CMK (cell line): ENCODE data around the gene PIBF1.
"Not testable (repeated sequence)": the region's sequence is repeated elsewhere in the genome, so short reads cannot be mapped to it uniquely, and the experiment has no call there.

ENCODE experiments used
- DNase-seq: peaks from one replicate; pipeline ENCODE4 v3.0.0-alpha.2; 2010; ENCODE audit warnings: low read depth

Gene PIBF1

GRCh38 chr13:72911981-72912380, 130.0 kb downstream of the PIBF1 start:
- DNase-seq = no peak

- no peak for DNase-seq
These were observed 138.2 kb downstream of the PIBF1 start for GRCh38 chr13:72920097-72920496.

DNA sequence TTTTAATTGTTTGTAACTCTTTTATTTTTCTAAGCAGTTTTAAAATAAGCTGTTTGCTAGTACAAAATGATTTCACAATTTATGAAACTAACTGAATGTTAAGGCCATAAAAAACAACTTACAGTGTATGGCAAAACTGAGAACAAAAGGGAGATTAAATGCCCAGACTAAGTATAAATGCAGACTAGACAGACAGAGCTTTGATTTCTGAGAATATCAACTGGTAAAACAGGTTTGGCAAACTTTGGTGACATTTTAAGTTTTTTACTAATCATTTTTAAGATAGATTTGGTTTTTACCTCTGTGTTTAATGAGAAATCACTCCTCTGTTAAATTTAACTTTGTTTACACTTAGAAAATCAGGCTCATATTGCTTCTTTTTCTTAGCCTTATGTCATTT, 149.4 kb downstream of the PIBF1 start:
- DNase-seq = no peak

DNA sequence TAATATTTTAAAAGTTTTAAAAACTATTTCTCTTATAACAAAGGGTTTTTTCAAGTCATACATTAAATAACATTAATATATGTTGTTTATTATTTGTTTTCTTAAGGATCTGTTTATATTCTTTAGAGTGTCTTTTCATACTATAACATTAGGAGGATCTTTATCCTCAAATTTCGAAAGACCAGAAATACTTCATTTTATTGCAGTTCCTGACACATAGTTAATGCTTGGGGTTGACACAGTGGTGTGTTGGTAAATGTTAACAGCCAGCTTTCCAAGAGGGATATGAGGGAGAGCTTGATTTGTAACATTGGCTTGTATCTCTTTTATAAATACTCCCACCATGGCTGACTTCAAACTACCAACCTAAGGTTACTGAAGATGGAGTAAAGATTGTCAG, 150.3 kb downstream of the PIBF1 start:
- DNase-seq = no peak

GRCh38 chr13:72946267-72946666, 164.3 kb downstream of the PIBF1 start:
- DNase-seq = not testable (repeated sequence)

DNA sequence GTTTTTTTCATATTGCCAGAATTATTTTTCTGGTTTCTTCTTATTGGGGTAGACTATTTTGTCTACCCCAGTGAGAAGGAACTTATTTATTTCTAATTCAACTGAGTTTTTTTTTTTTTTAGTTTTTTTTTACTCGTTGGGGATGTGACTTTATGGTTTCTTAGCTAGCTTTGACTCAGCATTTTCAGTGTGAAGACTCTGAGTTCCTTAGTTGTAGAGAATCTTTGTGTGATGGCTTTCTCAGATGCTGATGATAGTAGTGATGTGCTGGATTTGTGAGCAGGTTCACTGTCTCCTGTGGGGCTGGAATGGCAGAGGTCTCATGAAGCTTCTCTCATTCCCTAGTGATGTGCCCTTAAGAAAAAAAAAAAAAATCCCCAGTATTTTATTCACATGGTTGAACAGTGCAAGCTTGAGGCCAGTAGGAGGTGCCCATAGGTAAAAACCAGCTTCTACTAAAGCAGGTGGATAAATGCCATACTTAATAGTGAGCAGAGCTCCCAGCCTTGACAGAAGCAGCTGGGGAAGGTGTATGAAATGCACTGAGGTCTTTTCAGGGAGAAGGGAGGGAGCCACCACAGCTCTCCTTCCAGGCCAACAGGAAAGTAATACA, 170.7 kb downstream of the PIBF1 start:
- DNase-seq = no peak

GRCh38 chr13:72953391-72953965, 171.5 kb downstream of the PIBF1 start:
- DNase-seq = no peak

- DNase-seq = no peak
These were observed 177.7 kb downstream of the PIBF1 start for GRCh38 chr13:72959643-72960042.

DNA sequence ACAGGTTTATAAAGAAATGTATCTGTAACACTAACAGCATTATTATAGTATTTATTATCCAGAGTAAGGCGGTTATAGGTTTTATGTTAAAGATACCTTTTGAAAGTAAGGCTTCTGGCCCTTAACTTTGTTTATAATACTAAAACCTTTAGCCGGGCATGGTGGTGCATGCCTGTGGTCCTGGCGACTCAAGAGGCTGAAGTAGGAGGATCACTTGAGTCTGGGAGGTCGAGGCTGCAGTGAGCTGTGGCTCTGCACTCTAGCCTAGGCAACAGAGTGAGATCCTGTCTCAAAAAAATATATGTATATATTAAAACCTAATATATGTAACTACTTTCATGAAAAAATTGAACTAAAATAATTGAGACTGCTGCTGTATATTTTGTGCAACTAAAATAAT, 178.2 kb downstream of the PIBF1 start:
- no peak for DNase-seq

GRCh38 chr13:72960541-72960940, 178.6 kb downstream of the PIBF1 start:
- no peak for DNase-seq

DNA sequence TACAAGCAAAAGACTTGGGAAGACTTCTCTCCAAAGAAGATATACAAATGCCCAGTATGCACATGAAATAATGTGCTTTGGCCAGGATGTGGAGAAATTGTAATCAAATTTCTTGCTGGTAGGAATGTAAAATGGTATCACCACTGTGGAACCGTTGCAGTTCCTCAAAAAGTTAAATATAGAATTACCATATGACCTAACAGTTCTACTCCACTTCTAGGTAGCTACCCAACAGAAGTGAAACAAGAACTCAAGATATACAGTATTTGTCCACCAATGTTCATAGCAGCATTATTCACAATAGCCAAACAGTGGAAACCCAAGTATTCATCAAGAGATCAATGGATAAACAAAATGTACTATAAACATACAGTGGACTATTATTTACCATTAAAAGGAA, 181.8 kb downstream of the PIBF1 start:
- no peak for DNase-seq

- DNase-seq = no peak
These were observed 188.5 kb downstream of the PIBF1 start for GRCh38 chr13:72970301-72970880.

GRCh38 chr13:72970956-72971355, 189.0 kb downstream of the PIBF1 start:
- DNase-seq = no peak

DNA sequence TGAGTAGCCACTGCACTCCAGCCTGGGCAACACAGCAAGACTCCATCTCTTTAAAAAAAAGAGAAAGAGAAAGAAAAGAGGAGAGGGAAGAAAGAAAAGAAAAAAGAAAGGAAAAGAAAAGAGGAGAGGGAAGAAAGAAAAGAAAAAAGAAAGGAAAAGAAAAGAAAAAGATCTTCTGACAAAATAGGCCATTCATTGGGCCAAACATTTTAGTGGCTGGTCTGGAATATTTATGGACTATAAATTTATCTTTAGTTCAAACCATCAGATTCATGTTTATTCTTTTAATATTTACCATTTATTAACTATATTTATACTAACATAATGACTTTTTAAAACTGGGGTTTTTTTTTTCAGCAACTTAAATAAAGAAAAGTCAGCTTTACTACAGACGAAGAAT, 191.3 kb downstream of the PIBF1 start:
- no peak for DNase-seq

GRCh38 chr13:72983085-72983768, 201.3 kb downstream of the PIBF1 start:
- no peak for DNase-seq

DNA sequence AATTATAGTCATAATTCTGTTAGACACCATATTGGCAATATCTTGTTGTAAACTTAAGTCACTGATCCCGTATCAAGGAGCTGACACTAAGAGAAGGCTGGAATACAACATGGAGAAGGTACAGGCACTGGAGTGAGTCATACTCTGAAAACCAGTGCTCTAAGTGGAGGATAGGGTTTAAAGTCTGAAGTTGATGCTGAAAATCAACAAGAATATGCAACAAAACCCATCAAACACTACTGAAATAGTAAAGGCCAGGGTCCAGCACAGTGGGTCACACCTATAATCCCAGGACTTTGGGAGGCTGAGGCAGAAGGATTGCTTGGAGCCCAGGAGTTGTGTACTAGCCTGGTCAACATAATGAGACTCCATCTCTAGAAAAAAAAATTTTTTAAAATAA, 203.7 kb downstream of the PIBF1 start:
- no peak for DNase-seq

DNA sequence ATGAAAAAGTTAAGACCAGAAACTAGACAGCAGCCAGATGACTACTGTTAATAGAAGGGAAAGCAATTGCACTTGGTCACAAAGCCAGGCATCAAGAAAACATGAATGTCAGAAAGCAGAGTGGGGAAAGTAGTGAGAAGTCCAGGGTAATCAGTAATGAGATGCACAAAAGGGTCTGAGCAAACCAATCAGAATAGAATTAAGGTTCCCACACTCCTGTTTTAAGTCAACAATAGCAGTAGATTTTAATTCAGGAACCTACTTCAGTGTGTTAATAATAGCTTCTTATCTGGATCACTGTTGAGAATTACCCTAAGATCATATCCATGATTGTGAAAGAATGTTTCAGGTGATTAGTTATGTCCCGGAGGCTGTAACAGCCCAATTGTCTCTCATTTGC, 204.3 kb downstream of the PIBF1 start:
- DNase-seq = no peak

DNA sequence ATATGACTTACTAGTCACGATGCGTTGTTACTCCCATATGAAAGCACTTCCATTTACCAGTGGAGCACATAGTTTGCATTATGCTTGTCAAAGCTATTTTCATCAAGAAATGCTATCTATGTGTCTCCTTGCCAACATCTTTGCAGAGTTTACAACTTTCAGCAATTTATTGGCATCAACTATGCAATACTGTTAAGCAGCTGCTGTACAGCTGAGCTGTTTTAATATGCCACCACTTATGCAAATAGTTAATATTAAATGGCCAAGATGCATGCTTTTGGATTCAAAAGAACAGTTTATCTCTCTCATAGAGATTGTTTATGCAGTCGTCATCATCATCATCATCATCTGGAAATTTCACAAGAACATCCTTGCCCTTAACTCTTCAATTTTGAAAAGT, 209.0 kb downstream of the PIBF1 start:
- no peak for DNase-seq

DNA sequence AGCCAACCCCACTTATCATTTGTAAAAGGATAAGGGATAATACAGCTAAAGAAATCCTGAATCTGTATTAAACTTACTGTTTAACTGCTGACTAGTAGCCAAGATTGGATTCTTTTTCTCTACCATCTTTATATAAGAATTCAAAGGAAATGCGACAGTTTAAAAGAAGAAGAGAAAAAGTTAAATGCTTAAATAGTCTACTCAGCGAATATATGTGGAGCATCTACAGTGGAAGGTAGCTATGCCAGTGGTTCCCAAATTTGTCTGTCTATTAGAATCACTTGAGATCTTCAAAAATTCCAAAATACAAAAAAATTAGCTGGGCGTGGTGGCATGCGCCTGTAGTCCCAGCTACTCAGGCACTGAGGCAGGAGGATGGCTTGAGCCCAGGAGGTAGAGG, 216.1 kb downstream of the PIBF1 start:
- no peak for DNase-seq

DNA sequence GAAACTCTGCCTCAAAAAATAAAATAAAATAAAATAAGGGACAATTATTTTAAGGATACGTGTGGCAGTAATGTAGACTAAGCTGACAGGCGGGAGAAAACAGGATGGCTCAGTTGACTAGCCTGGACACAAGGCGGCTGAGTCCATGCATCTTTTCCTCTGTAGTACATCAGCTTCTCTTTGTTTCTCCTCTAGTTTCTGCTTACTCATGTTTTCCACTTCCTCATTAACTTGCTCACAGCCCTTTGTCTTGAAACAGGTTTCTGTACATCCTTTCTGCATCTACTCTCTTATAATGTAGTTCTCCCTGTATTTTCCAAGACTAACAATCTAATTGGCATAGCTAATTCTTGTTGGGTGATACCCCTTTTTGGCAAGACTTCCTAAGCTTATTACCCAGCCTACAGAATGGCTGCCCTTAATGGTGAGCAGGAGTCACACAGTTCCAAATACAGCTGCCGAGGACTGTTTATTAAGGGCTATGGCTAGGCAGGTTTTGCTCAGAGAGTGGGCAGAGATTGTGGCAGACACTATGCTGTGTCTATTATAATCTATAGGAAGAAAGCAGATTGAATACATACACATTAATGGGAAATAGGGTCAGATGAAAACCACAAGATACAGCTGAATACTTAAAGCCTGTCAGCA, 218.2 kb downstream of the PIBF1 start:
- no peak for DNase-seq

GRCh38 chr13:73001971-73002370, 220.0 kb downstream of the PIBF1 start:
- DNase-seq = no peak

DNA sequence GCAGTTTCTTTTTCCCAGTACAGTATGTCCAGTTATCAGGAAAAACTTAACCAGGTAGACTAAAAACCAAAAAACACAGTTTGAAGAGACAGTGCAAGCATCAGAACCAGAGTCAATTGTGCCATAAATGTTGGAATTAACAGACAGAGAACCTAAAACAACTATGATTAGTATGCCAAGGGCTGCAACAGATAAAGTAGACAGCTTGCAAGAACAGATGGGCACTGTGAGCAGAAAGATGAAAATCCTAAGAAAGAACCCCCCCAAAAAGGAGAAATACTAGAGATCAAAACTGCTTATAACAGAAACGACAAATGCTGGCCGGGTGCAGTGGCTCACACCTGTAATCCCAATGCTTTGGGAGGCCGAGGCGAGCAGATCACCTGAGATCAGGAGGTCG, 229.8 kb downstream of the PIBF1 start:
- no peak for DNase-seq

DNA sequence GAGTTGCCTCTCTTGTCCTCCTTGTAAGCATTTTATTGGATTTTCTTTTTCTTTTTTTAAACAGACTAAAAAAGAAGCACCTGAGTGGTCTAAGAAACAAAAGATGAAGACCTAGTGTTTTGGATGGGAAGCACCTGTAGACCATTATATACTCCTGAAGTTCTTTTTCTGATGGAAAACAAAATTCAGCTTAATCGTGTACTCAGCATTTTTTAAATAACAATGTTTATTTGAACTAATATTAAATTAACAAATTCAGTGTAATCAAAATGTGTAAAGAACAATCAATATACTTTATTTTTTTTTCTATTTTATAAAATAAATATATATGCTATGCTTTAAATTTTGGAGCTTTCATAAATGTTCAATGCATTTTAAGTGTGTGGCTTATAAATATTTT, 233.9 kb downstream of the PIBF1 start:
- DNase-seq = no peak
